GM10266 (cell line): Measurements from ENCODE around the gene USP10.

Experiments used
- DNase-seq: peaks from one replicate; pipeline ENCODE4 v3.0.0; 2012; ENCODE audit errors: extremely low spot score
- TF ChIP-seq, protein P1 (sequence below): IDR thresholded peaks from 2 replicates; pipeline ENCODE4 v1.5.1; 2012; ENCODE audit warnings: mild to moderate bottlenecking, low read depth; ENCODE audit not compliant: control insufficient read depth, insufficient read depth; ENCODE audit errors: missing control alignments

USP10 gene

DNA sequence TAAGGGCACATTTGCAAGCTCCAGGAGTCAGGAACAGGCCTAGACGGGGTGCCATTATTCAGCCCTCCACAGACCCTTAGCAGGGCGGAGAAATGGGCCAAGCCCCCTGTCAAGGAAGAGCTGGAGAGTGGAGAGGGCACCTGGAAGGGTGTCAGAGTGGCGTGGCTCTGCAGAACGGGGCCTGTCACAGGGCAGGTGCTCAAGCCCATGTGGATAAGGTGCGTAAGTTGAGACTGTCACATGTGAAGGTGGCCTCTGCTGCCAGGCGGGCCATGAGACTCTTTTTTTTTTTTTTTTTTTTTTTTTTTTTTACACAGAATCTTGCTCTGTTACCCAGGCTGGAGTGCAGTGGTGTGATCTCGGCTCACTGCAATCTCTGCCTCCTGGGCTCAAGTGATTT is 108.0 kb downstream of the USP10 start:
- no peak for DNase-seq
- TF ChIP-seq, protein P1, sequence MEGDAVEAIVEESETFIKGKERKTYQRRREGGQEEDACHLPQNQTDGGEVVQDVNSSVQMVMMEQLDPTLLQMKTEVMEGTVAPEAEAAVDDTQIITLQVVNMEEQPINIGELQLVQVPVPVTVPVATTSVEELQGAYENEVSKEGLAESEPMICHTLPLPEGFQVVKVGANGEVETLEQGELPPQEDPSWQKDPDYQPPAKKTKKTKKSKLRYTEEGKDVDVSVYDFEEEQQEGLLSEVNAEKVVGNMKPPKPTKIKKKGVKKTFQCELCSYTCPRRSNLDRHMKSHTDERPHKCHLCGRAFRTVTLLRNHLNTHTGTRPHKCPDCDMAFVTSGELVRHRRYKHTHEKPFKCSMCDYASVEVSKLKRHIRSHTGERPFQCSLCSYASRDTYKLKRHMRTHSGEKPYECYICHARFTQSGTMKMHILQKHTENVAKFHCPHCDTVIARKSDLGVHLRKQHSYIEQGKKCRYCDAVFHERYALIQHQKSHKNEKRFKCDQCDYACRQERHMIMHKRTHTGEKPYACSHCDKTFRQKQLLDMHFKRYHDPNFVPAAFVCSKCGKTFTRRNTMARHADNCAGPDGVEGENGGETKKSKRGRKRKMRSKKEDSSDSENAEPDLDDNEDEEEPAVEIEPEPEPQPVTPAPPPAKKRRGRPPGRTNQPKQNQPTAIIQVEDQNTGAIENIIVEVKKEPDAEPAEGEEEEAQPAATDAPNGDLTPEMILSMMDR: no peak

DNA sequence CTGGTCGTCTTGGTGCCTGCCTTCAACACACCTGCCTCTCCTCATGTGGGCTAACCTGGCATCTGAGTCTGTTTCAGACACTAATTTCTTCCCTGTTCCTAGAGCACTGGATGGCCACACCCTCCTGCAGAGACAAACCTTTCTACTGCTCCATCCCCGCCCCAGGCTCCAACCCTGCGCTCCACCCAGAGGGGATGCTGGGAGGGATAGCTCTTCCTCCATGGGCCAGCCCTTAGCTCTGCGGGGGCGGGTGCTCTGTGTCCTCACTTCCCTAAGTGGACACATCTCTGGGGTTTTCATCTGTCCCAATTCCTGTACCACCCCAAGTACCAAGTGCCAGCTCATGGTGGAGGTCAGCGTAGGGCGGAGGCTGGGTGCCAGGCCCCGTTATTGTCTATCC is 109.0 kb downstream of the USP10 start:
- TF ChIP-seq, protein P1: no peak
- no peak for DNase-seq

DNA sequence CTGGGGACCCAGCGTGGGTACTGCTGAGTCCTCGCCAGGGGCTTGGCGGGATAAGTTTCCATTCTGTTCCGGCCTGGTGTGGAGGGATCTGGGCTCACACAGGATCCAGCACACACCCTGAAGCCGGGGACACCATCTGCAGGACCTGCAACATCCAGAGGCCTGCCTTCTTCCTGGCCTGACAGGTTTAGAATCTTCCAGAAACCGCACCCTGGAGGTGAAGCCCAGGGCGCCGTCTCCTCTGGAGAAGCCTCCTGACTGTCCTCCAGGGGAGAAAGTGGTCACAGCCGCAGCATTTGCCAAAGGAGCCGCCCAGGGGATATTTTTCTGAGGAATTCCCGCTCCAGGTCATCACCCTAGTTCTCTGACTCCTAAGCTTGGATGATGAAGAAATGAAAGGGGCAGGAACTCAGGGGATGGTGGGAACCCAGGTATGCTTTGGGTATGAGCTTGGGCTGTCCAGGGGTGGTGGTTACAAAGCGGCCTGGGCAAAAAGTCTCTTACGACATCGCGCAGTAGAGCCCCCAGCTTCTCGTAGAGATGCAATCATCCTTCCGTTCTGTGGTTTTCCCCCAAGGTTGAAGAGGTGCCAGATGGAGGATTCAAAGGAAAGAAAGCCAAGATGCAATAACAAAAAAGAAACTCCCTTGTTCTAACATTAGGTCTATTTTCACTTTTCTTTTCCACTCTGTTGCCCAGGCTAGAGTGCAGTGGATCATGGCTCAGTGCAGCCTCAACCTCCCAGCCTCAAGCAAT is 110.9 kb downstream of the USP10 start:
- peak; percentile 59 for DNase-seq
- TF ChIP-seq, protein P1: no peak

DNA sequence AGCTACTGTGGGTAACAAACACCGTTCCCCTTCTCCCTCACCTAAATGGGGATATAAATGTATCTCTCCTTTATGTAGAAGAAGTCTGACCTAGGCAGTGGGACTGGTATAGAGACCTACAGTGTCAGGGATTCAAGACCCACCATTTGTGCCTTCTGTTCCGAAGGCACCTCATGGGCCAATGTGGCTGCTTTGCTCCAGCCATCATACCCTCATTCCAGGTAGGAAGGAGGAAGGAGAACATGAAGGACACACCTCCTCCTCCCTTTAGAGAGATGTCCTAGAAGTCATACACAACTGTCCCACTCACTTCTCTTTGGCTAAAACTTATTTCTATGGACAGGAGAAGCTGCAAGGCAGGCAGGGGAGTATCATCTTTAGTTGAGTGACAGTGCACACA is 111.7 kb downstream of the USP10 start:
- TF ChIP-seq, protein P1: no peak
- no peak for DNase-seq

DNA sequence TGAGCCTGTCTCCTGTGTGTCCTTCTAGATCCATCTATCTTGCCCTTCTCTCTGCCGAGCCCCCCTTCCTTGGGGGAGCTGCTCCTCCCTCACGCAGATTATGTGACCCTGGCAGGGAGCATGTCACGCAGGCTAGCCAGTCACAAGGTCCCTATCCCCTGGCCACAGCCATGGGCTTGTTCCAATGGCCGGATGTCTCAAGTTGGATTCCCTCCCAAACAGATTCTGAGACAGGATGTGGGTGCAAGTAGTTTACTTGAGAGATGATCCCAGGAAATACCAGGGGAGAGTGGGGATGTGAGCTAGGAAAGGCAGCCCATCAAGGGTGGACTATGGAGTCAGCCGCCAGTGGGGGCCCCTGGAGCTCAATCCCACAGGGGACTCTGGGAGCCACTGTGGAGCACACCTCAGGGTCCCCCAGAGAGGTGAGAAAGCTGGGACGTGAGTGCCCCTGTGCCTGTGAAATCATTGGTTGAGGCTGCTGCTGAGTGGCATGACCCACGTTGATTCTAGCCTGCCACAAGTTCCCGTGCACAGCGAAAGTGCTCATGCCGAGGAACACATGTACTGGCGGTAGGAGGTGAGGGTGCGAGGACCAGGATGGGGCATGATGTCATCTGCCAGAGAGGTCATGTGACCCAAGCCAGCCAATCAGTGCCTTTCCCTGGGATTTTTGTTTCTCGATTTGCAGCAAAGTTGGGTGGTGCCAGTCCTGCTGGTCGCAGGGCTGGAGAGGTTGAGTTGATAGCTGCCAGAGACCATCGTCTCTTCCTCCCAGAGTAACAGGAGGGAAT is 113.5 kb downstream of the USP10 start:
- DNase-seq: no peak
- TF ChIP-seq, protein P1: no peak

DNA sequence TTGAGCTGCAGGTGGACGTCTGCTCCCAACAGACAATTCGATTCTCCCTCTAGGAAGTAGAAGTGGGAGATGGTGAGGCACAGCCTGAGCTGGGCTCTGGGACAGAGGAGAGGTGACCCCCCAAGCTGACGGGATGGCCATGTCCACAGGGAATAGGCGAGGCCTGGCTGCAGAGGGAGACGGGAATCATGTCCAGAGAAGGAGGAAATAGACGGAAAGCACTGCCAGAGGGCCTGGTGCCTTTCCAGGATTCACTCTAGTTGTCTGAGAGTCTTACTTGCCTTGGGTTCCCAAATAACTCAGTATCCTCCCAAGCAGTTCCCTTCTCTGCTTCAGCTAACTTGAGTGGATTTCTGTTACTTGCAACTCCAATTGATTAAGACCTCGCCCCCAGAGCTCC is 115.7 kb downstream of the USP10 start:
- DNase-seq: no peak

More for the DNA sequence above, 115.7 kb downstream of the USP10 start:
- TF ChIP-seq, protein P1: no peak
